GM21619 (cell line): ENCODE results near the gene SORD.
"Not testable (repeated sequence)": the region's sequence is repeated elsewhere in the genome, so short reads cannot be mapped to it uniquely, and the experiment has no call there.

ENCODE experiments used
- ATAC-seq: cut with Tn5 transposase; IDR thresholded peaks from one replicate; pipeline ENCODE4 v1.9.1; 2021; ENCODE audit not compliant: unreplicated experiment

The SORD gene

GRCh38 chr15:45093622-45094357 is 70.8 kb downstream of the SORD start:
- no peak for ATAC-seq

GRCh38 chr15:45094358-45094730 is 71.3 kb downstream of the SORD start:
- no peak for ATAC-seq

DNA sequence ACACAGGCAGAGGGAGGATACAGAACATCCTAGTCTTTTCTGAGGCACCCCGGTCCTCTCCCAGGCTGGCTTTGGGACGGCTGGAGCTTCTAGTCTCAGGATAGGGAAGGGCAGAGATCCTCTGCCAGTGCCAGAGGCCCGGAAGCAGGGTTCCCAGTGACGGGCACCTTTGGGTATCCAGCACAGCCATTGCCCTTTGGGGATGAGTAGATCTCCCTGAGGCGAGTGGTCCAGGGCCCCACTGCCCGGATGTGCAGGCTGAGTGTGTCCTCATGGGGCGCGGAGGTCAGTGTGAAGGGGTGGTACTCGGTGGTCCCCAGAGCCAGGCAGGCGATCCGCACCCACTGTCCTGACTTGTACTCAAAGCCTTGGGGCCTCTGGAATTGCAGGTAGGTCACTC is 72.7 kb downstream of the SORD start:
- no peak for ATAC-seq

DNA sequence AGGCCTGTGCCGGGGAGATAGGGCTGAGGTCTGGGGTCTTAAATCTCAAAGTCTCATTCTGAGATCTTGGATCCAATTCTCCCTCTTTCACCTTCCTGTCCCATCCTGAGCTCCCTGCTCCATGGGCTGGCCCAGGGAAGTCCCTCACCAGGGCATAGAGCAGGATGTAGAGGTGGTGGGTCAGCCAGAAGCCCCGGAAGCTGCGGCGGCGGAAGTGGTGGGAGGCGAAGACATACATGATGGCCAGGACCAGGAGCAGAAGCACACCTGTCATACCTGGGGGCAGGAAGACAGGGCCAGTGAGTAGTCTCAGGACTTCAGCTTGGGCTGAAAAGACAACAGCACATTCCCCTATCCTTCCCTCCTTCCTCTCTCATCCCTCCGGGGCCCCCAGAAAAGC is 74.5 kb downstream of the SORD start:
- no peak for ATAC-seq

DNA sequence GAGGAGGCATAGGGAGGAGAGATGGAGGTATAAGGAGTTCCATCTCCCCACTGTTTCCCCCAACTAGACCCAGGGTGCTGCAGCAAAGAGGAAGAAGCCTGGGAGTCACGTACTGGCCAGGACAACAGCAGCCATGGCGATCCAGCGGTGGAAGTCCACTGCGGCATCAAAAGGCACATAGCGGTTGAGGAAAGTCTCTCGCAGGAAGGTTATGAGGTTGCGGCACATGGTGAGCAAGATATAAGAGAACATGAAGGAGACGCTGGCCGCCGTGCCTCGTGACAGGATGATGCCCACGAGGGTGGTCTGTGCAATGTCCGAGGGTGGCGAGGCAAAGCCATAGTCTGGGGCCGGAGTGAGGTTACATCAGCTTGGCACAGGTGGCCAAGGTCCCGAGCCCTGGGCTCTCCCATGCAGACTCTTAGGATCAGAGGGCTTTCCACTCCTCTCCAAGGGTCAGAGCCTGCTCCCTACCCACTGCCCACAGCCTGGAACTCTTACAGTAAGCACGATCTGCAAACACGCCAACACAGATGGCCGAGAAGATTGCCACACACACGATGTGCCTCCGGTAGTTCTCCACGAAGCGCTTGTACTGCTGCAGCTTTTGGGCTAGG is 76.7 kb downstream of the SORD start:
- ATAC-seq: no peak

GRCh38 chr15:45100884-45101625 is 78.1 kb downstream of the SORD start:
- no peak for ATAC-seq

DNA sequence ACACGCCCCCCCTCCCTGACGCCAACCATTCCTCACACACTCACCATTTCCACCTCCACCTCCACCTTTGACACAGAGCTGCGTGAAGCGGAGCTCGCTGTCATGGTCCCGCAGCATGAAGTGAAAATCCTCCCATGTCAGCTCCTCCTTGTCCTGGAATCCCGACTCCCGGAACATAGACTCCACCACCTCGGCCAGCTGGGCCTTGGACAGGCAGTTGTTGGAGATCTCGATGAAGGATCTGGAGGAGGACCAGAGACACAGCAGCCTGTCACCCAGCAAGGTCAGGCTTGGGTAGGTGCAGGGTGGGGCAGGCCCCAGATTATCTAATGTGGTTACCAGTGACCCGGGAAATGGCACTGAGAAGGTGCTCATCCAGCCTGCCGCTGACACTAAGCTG is 78.8 kb downstream of the SORD start:
- ATAC-seq: no peak

GRCh38 chr15:45102226-45102625 is 79.2 kb downstream of the SORD start:
- ATAC-seq: no peak

DNA sequence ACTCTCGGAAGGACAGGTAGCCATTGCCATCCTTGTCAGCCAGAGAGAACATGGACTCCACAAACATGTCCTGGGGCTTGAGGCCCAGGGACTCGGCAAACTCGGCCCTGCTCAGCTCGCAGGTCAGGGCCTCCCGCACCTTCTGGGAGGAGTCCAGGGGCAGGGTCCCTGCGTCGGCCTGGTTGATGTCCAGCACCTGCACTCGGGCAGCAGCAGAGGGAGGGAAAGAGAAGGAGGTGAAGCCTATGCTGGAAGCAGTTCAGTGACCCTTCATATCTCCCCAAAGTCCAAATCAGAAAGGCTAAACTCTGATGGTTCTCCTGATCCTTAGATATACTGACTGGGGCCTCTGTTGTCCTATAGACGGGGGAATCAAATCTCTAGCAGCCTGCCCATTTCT is 81.2 kb downstream of the SORD start:
- not testable (repeated sequence) for ATAC-seq

GRCh38 chr15:45105586-45105985 is 82.6 kb downstream of the SORD start:
- ATAC-seq: no peak

DNA sequence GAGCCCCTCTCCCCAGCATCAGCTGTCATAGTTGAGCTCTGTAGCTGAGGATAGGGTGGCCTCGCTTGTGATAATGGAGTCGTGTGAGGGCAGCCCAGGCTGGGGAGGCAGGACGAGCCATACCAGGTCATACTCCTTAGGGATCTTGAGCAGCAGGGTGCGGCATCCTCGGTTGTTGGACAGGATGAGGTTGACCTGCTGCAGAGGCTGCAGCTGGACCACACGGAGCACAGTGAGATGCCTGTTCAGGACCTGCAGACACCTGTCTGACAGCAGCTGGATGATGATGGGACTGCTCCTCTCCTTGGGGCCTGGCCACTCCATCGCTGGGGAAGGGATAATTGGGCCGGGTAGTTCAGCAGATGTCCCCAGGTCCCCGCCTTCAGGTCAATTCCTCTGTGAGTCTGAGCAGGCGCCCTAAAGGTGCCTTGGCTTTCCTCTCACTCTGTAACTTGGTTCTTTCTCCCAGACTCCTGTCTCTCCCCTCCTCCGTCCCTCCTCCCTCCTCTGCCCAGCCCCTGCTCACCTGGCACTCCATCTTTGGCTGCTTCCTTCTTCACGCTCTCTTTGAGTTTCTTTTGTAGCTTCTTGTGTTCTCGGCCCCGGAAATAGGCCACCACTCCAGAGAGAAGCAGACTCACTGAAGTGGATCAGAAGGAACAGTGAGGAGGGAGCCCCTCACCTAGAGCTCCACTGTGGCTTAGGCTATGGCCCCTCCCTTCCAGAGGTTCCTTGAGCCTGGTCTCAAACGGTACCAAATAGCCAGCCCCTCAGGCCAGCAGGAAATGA is 83.2 kb downstream of the SORD start:
- ATAC-seq: no peak

- ATAC-seq: no peak
Measured at GRCh38 chr15:45107941-45108630, 85.1 kb downstream of the SORD start.

DNA sequence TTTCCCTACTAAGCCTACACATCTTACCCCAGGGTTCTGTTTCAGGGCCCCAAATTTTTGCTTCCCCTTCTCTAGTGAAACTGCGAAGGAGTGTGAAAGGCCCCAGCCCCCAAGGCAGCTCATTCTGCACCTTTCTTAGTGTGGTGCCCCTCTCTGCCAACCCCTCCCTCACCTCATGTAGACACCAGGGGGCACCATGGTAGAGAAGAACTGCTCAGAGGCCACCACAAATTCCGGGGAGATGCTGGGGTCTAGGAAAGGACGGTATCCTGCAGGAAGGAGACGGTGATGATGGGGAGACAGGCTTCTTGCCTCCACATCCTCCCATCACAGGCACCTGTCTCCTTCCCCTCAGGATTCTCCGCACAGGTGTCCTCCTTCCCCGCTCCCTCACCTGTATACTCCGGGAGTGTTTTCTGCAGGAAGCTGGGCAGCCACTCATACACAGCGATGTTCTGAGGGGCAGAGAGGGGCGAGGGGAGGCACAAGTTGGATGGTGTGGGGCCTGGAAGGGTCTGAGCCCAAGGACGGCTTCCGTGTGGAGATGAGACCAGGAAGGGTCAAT is 87.3 kb downstream of the SORD start:
- ATAC-seq: no peak

GRCh38 chr15:45111390-45112142 is 88.6 kb downstream of the SORD start:
- no peak for ATAC-seq

DNA sequence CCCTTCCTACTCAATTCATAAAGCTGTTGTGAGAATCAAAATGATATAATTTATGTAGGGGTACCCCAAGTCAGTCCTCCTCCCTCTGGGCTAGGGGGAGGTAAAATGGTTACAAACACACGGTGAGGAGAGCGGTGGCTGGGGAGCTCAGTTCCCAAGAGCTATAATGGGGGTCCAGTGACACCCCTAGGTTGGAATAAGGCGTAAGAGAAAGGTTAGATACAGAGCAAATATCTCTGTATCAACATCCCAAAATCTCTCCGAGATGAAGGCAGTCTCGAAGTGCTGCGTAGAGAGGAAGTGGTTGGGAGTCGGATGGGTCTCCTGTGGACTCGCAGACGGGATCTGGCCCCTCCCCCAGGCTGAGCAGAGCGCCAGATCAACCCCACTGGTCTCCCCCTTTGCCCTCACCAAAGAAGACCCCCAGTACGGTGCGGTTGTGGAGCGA is 89.2 kb downstream of the SORD start:
- no peak for ATAC-seq

DNA sequence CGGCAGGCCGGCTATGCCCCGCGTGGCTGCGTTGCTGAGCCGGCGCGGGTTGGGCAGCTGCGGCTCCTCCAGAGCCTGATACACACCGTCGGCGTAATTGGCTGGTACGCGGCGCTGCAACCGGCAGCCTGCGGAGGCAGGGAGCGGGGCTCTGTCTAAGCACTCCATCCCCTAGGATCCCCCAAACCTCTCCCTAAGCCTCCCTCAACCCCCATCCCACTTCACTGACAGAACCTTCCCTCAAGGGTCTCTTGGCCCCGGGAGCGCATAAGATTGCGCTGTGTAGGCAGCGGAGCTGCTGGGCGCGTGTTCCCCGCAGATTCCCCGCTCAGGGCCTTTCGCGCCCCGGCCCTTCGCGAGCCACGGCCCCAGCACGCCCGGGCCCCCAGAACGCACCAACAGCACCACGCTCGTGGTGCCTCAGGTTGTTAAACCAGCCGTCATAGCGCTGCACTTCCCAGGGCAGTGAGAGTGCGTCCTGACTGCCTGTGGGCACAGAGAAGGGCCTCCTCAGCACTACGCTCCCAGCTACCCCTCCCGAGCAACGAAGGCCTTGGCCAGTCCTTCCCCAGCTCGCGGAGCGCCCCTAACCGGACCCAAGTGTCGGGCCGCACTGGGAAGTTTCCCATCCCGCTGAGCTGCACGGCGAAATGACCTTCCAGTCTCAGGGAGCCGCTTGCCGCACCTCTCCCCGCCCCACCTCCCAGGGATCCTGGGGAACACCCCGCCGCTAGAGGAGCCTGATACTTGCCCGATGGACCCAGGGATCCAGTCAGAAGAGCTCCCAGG is 89.8 kb downstream of the SORD start:
- no peak for ATAC-seq

- no peak for ATAC-seq
Measured at GRCh38 chr15:45113380-45113990, 90.5 kb downstream of the SORD start.

DNA sequence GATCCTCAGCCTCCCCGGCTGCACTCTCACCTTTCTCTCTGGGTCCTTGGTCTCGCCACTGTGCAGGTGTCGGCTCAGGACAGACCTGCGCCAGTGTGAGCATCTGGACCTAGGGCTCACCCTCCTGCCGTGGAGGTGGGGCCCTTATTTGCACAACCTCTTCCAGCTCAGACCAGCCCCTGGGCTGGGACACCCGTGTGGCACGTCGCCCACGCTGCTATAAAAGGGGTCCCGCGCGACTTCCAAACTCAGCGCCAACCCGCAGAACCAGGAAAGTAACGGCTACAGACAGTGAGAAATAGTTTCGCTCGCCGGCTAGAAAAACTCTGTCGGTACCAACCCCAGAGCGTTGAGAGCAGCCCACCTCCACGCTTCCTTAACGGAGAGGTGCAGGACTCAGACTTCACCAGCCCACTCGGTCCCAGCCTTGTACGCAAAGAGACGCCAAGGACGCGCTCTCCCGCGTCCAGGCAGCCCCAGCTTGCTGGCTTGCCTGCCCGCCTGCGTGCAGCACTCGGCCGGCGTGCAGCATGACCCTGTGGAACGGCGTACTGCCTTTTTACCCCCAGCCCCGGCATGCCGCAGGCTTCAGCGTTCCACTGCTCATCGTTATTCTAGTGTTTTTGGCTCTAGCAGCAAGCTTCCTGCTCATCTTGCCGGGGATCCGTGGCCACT is 91.2 kb downstream of the SORD start, which contains the start of the genes DUOX2 and DUOXA2:
TSS of gene DUOX2 (minus strand) at position 97 of the 675 bp plus-strand sequence. CDS start 761 bp downstream, outside the sequence.
TSS of gene DUOXA2 (plus strand) at position 251 of the 675 bp plus-strand sequence. CDS start at position 531, 280 bp downstream.
- no peak for ATAC-seq
